ENCODE data around the gene PRKCE. TPM values are rescaled to one million over a fixed set of nuclear protein-coding genes. Genes with fewer than 3 reads are reported as not detected.
A peak's percentile ranks its signal among the peaks of the same experiment; 100 is the strongest.

The PRKCE gene
- total RNA-seq, 1 donor from 2014 or later = 19.3 TPM

DNA sequence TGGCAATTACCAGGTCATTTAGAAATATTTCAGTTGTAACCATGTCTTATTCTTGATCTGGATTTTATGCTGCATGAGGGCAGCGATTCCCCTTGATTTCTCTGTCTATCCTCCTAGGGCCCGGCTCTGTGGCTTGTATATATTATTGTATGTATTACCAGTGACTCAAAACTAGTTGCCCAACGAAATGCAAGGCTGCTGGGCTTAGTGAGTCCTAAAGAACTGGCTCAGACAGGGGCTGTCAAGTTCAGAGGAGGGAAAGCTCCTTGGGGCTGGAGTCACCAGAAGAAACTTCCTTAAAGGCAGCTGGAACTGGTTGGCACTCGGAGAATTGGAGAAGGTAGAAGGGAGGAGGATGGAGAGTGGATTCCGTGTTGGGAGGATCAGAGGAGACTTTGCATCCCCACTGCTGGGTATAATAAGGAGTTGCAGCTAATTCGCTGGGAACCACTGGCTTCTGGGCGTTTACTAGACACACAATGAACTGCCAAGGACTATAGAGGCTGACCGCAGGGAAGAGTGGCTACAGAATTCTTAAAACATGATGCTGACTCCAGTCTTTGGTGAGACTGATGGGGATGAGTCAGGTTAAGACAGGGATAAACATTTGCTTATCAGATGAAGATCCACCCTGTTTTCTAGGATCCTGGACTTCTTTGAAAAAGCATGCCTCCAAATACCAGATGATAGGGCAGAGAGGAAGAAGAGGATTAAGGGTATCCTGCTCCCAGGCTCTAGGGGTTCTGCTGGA lies 104.3 kb downstream of the PRKCE start:
- DNase-seq = no peak

DNA sequence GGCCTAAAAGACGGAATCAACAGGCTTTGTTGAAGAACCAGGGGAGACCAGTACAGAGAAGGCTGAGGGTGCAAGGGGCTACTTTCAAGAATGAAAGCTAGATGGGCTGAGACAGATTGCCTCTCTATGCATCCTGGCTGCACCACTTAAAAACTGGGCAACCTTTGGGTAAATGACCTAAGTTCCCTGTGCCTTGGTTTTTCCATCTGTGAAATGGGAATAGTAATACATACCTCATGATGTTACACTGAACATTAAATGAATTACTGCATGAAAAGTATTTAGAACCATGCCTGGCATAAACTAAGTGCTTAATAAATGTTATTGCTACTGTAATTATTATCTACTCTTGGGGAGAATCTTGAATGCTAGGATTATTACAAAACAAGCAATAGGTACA lies 106.5 kb downstream of the PRKCE start:
- DNase-seq = no peak

DNA sequence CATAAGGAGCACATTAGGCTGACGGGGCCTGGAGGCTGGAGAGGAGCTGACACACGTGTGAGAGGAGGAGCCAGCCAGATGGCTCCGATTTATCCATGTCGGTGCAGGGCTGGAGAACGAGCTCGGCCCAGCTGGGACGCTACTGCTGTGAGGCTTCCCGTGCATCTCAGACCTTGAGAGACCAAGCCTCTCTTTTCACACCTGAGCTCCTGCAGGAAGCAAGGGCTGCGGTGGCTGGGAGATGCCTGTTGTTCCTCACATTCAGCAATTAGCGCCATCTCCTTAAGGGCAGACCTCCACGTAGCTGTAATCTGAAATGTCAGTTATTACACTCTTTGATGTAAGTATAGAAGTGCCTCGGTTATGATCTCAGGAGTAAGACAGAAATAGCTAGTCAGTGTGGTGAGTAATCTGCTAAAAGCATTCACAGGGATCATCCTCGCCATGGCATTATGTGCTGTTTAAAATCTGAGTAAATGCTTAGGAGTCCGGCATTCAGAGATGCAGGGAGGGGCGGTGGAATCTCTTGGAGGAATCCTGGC lies 107.9 kb downstream of the PRKCE start:
- DNase-seq = peak; percentile 70

DNA sequence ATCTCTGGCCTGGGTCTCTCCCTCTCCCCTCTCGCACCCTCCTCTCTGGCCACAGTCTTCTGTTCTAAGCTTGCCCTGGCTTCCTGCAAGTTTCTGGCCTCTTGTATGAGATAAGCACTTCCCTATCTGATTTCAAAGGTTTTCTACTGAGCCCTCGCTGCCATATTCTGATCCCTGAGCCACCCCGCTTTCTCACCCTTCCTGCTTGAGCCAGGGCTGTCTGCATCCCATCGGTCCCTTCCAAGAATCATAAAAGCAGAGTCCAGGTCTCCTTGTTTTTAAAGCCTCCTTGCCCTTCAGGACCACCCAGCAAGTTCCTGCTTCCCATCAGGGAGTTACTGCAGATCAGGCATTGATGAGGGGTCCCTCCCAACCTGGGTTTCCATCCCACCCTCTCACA lies 110.2 kb downstream of the PRKCE start:
- DNase-seq = no peak

DNA sequence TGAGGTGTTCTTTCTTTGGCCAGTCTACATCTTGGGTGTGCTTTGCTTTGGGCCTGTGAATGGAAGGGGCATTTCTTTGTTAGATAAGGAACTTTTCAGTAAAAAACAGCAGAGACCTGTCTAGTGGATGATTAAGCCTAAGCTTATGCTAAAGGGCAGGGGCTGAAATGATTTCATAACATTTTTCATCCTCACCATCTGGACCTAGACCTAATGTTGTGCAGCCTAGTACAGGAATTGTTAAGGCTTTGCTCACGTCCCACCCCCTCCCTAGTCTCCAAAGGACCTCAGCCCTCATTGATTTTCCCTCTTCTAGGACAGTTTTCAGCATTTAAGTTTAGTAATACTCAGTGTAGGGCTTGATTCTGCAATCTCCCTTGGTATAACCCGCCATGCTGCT lies 111.8 kb downstream of the PRKCE start:
- DNase-seq = no peak

DNA sequence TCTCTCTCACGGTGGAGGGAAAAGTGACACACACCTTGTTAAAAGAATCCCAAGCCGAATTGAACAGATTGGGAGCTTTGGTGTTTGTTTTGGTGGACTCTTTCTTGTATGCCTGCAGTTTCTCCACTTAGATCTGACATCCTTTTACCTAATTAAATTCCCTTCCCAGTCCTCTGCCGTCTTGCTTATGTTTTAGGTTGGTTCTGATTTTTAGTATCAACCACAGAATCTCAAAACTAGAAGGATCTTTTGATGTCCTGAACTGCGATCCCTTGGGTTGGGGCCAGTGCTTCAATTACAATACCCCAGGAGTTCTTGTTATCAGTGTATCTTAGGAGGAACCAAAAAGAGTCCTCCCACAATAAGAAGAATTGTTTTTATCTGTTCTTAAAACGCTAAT lies 112.3 kb downstream of the PRKCE start:
- DNase-seq = no peak

DNA sequence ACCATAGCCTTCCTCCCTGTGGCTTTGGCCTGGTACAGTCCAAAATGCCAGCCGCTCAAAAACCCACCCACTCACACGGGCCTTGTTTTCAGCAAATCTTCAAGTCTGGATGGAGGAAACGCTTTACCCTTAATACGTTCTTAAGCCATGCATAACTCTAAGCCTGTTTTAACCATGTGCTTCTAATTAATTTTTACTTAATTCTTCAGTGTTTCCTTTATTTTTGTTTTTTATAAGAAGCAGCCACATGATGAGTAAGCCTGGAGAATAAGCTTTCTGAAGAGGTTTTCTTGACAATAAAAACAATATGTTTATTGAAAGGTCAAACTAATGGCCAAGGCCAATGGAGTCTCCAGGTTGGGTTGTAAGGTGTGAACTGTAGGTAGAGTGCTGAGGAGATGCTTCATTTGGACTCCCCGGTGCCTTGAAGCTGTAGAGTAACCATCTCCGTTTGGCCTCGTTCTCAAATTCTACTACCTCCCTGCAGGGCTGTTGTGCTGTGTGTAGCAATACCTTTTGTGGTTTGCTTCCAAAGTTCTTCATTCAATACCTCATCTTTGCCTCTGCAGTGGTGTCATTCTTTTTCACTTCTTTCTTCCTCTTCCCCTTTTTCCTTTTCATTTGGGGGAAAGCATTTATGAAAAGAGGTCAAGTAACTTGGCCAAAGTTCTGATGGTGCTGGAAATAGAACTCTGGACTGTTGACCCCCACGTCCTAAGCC lies 113.7 kb downstream of the PRKCE start:
- peak; percentile 56 for DNase-seq

DNA sequence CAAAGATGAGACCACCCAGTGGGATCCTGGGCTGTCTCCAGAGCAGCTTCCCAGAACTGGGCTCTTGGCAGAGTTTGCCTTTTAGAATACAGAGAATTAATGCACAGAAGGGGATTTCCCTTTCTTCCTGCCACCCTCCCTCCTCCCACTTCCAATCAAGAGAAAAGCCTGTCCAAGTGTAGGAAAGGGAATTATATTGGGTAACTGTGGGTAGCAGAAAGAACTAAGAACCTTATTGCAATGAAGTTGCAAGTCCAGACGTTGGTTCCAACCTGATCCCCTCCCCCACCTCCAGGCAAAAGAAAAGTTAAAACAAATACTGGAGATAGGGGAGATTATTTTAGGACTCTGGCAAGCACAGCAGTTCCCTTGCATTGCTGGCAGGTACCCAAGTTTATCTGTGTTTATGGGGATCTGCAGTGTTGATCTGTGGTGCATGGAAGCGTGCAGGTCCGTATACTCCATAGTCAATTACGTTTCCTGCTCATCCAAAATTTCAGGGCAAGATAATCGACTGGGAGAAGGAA lies 114.3 kb downstream of the PRKCE start:
- peak; percentile 24 for DNase-seq

DNA sequence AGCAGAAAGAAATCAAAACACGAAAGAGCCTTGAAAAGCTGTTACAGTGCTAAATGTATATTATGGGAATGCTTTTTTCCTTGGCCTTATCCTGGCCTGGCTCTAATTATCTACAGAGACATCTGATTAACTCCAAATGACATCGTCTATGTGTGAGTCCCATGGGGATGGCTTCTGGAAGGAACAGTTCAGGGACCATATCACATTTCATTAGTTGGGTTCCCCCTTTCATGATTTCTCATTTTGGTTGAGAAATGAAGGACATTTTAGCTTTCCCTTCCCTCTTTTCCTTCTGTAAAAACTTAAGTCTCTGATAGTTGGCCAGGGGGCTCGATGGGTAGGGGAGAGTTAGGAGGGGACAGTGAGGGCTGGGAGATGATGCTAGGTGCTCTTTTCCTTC lies 116.7 kb downstream of the PRKCE start:
- peak; percentile 53 for DNase-seq

DNA sequence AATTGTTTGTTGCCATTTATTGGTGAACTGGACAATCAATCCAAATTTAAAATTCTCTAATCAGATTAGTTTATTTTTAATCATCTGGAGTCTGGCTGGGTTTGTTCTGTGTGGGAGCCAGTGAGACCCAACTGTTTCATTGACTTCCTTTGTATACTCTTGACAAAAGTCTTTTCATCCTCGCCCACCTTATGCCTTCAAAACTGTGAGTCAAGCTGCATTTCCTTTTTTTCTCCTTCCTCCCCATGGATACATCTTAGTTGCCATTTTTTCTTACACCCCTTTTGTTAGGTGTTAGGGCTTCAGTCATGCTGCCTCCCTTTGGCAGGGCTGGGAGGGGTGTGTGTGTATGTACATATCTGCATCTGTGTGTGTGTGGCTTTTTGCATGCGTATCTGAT lies 117.6 kb downstream of the PRKCE start:
- DNase-seq = no peak

DNA sequence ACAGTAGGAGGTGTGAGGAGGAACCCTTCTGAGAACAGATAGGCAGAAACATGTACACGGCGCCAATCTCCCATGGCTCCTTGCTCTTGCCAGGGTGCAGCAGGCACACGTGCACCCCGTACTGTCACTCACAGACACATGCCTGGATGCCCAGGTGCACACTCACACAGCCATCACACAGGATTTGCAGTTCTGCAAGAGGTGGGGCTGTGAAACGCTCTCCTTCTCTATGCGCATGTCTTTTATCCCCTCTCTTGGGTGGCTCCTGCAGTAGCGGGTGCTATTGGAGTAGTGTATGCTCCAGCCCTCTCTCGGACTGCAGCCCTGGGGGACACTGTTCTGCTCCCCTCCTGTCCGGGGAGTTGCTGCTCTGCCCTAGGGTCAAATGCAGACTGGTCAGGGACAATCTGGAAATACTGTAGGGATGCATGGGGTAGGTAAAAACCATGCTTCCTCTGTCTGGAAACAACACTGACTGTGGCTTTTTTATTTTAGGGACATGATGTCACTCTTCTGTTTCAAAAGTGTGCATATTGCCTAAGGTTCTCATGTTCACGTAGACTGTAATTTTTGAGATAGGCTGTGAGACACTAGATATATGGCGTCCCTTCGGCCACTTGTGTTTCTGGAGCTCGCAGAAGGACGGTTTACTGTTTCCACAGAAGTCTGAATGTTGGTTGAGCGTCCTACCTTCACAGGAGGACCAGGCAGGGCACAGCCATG lies 118.5 kb downstream of the PRKCE start:
- no peak for DNase-seq

DNA sequence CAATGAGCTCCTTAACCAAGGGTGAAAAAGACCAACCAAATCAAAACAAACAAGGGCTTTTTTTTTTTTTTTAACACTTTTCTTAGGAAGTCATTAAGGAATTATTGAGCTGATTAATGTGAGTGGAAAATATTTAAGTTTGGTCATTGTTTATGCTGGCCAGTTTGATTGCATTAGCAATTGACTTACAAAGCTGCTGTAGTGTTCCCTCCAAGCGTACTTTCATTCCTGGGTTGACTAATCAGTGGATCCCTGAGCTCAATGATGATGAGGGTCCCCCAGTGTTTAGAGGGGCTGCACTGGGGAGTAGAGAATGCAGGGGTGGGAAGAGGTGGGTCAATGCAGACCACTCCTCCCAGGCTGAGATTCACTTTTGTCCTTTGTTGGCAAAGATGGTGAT lies 119.3 kb downstream of the PRKCE start:
- no peak for DNase-seq

DNA sequence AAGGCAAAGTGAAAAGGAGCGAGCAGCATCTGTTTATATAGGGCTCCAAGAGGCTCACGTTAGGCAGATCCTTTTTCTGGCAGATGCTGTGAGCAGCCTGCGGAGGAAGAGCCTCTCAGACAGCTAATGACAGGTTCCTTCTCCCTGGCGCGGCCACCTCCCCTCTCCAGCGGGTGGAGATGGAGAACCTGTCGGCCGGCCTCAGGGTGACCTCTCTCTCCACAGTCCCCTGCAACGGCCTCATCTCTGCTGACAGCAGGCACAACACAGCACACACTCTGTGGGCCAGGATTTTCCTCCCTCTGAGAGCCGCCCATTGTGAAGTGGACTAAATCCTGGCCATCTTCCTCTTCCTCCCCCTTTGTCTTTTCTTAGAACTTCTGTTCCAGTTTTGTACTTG lies 119.8 kb downstream of the PRKCE start:
- DNase-seq = peak; percentile 59

DNA sequence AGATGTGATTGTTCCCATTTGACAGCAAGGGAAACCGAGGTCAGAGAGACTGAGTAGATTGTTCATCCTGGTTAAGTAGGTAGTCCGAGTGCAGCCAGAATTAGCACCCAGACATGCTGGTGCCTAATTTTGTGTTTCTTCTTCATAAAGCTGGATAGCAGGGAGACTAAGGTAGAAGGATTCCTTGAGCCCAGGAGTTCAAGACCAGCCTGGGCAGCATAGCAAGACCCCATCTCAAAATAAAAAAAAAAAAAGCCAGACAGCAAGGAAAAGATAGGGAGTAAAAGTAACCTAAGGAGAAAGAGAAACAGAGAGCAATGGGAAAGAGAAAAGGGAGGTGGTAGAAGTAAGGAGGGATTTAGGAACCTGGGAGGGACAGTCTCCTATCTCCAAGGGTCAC lies 120.6 kb downstream of the PRKCE start:
- DNase-seq = no peak

DNA sequence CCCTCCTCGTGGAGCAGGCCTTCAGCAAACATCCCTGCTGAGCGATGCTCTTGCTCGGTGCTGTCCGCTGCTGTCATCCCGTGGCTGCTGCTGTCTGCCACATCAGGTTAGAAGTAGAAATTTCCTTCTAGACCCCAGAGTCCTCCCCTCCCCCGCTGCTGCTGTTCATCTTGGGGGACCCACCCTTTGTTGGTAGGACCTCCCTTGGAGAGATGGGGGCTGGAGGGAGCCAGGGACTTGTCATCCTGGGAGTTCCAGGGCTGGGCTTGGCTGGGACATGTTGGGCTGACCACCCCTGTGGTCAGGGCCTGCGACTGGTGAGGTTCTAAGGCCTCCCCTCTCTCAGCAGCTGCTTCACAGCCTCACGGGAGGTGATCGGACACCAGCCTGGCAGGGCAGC lies 122.4 kb downstream of the PRKCE start:
- DNase-seq = no peak

DNA sequence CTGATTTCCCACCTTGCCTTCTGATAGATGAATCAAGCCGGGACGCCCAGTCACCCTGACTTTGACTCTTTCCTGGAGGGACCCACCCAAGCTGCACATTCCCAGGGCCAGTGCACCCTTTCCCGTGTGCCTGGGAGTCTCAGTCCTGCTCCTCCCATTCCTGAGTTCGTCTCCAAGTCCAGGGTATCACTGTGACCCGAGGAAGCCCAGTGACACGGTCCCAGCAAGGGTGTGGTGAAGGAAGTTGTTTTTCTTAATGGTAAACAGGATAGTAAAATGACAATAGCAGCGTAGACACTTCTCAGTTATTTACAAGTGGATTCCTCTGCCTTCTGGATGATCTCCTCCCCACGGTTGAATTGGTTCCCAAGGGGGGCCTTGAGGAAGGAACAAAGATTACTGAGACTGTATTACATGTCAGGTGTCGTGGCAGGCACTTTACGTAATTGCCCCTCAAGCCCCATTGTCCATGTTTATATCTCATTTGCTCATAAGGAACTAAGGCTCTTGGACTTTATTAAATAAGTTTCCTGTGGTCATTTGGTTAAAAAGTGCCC lies 123.3 kb downstream of the PRKCE start:
- no peak for DNase-seq

DNA sequence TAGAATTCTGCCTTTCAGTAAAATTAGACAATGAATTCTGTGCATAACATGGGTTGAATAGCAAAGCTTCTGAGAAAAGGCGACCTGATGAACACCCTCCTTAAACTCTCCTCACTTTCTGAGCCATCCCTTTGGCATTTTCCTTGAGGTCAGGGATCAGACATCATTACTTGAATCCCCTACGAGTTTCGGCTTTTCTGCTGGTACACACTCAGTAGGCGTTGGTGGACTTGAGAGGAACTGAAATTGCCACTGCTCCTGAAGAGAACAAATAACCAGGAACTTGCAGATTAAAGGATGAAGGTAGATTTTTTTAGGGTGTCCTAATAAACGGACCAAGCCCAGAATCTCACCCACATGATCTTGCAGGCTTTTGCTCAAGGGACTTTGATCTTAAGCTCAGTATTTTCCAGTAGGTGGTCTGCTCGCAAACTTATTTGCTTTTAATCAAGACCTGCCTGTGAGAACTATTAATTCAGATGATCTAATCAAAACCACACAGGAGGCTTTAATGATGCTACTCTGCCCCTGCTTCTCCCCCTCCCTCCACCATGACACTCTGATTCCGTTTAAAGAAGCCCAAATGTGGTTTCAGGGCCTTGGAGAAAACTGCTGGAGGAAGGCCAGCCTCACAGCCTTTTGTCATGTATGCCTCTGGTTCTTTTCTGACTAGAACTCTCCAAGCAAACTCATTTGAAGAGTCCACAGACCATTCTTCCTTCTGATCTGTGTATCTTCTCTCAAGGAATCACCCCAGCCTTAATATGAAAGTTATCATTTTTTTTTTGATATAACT lies 124.9 kb downstream of the PRKCE start:
- peak; percentile 73 for DNase-seq

DNA sequence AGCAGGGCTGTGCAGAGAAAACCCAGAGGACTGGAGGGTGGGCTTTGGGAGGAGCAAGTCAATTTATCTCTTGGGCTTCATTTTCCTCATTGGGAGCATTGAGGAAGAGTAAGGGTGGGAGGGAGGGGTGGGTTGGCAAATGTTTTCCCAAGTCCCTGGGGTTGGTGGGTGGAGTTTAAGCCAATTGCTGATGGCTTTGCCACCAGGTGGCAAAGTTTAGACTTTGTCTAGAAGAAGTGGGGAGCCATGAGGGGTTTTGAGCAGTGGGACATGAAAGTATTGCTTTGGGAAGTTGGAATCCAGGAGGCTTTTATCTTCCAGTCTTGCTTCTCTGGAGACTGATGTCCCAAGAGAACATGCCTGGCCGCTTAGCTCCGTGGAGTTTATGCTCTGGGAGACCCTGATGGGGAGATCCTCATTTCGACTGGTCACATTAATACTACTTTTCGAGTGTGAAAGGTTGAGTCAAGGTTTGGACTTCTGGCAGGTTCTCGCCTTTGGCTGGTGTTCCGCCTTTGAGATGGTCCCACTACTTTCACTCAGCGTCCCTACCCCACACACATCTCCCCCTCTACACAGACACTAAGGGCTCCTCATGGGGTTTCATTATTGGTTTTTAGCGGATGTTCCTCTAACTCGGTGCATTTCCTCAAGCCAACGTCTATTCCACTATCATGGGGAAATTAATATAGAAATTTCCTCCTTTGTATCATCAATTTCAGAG lies 126.7 kb downstream of the PRKCE start:
- DNase-seq = no peak

DNA sequence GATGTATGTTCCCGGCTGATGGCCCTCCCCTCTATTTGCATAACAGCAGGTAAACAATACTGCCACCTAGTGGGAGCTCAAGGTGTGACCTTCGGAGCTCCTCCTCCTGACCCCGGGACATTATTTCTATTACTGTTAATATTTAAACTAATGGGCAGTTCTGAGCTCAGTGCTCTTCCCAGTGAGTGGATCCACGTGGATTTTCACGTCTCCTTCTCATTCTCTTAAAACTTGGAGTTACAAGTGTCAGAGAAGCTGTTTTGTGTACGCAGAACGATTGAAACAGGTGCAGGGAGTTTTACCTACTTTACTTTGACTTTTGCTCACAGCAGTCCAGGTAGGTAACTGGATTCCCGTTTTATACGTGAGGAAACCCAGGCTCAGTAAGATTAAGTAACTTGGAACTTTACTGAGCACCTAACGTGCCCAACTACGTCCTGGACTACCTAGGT lies 127.3 kb downstream of the PRKCE start:
- DNase-seq = no peak

DNA sequence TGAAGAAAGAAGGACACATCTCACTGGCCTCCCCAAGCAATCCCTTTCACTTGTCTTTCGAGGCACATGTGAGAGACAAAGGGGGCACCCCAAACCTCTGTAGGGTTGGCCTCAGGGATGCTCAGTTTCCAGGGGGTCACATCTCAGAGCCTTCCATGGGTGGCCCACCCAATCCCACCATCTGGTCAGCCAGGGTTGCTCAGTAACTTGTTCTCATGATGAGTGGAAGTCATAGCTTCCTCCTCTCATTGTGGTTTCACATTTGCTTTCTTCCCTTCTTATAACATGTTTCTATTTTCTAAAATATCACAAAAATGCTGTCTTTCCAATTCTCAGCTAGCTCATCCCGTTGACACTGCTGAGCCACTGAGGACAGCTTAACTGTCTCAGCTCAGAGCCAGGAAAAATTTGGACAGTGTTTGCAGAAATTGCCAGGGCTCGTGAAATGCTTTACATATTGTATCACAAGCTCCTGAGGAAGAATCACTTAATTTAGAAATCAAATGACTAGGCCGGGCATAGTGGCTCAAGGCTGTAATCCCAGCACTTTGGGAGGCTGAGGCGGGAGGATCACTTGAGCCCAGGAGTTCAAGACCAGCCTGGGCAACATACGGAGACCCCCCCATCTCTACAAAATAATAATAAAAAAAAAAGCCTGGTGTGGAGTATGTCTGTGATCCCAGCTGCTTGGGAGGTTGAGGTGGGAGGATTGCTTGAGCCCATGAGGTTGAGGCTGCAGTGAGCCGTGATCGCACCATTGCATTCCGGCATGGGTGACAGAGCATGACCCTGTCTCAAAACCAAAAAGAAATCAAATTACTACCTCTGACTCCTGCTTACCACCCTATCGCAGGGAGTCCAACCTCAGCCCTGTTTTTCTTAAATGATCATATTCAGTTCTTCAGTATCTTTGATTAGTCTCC lies 129.3 kb downstream of the PRKCE start:
- peak; percentile 58 for DNase-seq

Data from skin of body (tissue), 2 donors.